H4 (cell line): ENCODE measurements around the gene CLDND1. TPM values are rescaled to one million over a fixed set of nuclear protein-coding genes. Genes with fewer than 3 reads are reported as not detected.

ENCODE experiments used
- DNase-seq: peaks from one replicate; pipeline ENCODE4 v3.0.0-alpha.2; 2015; ENCODE audit warnings: low spot score
- total RNA-seq: library from RNA; depleted of rRNA; stranded (reverse); fragments of >200 nt; shearing (Covaris generic); gene quantifications from 2 replicates; pipeline ENCODE4 v1.2.3, GENCODE V29; 2014

The CLDND1 gene
- total RNA-seq, 1 experiment from 2014 or later, result 200 TPM

DNA sequence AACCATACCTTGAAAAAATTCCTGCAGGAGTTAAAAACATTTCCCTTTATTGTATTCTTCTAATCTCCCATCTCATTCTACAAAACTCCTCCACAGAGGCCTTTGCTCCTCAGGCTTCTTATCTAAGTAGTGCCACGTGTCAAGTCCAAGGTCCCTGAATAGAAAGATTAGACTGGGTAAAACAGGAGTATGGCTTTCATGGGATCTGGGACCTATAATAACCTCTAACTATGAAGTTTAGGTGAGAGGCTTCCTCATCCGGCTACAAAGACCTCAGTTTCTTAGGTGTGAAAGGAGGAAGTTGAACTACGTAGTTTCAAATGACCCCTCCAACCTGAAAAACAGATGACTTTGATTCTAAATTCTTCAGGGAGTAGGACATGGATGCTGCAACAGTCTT lies 29.1 kb upstream of the CLDND1 start:
- no peak for DNase-seq

DNA sequence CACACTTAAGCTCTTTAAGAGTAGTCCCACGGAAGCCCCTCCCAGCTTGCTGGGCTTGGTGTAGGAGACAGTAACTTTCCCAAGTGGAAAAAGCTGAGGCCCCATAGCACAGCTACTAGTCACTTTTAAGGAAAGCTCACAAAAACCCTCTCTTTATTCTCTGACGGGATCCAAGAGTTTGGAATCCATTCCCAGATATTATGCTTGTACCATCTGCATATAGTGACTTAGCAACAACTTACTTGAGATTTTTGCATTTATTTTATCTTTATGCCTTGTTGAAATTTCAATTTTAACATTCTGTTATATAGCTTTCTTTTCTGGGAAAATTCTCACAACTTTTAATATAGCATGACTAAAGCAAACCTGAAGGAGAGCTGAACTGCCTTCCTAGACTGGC lies 28.5 kb upstream of the CLDND1 start:
- DNase-seq, result no peak

DNA sequence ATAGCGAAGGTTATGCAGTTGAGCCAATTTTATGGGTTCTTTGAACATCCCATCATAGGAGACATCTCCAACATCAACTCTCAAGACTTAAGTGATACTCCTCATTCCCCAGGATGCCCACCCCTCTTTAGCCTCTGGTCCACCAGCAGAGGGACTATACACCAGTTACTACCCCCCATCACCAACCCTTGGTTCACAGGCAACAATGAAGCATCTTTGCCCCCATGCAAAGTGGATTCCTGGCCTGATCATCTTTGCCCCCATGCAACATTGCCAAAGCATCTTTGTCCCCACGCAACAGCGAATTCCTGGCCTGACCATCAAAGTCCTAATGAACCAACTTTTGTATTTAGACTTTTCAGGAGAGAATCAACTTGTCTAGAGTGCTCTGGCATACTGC lies 28.1 kb upstream of the CLDND1 start:
- DNase-seq, result no peak

DNA sequence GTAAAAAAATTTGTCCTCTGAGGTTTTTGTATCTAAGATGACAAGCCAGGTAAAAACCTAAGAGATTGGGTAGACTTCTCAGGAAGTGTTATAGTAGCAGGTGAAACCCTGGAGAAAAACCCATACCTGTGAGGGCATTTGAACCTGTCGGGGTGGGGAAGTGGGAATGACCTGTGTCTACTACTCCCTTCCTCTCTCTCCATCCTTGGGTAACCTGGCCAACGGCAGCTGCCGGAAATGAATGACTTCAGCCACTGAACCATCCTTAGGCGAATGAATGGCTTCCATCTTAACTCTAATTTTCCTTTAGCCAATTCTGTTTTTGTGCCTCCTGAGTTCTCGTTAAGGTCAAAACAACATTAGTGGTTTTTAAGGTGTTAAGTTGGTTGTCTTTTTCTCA lies 25.8 kb upstream of the CLDND1 start:
- DNase-seq, result no peak

DNA sequence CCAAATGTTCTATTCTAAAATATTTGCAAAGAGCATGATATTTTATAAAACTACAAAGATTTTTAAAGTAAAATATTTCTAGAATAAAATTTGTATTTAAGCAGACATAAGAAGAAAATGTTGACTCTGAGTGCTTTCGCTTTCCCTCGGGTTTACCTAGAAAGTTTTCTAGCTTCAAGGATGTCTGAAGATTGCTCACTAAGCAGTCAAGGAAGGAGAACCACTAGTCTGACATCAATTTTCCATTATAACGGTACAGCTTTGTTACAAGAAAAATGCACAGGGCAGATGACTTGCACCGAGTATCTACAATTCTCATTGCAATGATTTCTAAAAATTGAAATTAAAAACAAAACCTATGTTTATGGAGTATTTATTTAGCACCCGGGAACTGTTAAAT lies 23.2 kb upstream of the CLDND1 start:
- no peak for DNase-seq

DNA sequence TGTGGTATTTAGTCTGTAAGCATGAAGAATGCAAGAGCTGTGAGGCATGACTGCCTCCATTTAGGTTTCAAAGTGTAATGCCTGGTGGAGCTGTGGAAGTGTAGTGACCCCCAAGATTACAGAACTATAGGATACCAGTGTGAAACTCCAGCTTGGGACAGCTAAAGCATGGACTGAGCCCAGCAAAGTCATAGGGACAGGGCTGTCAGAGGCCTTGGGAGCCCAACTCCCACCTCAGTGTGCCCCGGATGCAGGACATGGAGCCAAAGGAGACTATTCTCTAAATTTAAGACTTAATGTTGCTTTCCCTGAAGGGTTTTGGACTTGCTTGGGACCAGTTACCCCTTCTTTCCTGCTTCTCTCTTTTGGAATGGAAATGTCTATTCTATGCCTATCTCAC lies 19.9 kb upstream of the CLDND1 start:
- DNase-seq, result no peak

DNA sequence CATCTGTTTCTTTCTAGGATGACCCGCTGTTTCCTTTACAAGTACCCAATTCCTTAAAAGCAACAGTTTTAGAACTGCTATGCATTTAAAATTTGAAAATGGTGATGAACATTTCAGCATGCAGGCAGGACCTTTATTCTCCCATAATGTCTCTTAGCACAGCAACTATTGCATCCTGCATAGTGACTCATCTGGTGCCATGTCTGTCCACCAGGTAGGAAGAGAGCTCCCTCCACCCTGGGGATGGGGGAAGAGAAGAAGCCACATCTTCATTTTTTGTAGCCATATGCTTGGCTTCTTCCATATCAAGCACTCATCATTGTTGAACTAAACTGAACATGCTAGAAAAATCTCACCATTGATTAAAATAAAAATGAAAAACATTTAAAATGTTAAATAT lies 19.0 kb upstream of the CLDND1 start:
- DNase-seq, result no peak

DNA sequence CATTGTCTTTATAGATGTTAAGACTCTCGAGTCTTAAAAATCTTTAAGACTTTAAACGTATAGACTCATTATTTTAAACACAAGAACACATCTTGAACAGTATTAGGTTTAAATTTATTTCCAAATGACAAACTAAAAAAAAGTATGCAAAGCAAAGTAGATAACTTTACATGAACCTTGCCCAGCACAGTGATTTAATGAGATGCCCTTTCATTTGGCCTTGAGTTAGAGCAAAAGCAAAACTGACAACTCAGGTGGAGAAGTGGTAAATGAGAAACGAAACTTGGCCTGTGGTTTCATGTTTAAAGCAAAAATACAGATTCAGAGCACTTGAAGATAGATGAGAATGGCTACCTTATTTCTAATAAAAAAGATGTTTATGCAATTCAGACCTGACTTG lies 17.6 kb upstream of the CLDND1 start:
- no peak for DNase-seq

DNA sequence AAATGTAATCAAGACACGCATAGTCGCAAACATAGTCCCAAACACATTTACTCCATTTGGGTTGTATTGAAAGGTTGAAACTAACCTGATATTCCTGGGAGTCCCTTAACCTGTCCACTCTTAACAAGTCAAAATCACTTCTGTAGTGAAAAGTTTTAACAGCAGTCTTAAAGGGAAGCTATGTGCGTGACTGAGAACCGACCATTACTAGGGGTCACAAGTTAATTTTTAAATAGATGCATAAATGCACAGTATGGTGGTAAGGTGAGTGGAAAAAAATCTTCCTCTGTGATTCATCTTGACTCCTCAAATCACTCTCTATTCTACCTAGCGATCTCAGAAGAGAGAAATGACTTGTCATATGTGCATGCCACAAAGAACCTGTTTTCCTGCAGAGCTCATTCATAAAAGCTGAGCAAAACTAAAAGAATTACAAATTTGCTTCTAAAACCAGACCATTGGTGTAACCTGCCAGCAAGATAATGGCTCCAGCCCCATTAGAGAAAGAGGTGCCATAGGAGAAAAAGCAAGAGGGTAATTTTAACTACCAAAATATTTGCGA lies 13.8 kb upstream of the CLDND1 start:
- DNase-seq, result no peak

DNA sequence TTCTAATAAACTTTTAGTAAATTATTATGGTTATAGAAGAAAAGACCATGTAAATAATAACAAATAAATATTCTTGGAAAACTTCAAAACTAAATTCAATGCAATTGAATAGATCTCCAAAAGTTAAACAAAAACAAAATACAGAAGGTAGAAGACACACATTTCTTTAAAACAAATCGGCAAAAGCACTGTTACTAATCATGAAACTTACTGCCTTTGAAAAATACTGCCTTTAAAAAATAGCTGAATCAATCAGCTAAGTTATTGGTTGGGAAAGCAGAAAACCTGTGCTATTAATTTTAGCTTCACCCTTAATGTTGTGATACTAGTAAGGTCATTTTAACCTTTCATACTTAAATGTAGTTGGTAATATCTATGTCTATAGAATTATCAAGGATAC lies 12.0 kb upstream of the CLDND1 start:
- DNase-seq, result no peak

DNA sequence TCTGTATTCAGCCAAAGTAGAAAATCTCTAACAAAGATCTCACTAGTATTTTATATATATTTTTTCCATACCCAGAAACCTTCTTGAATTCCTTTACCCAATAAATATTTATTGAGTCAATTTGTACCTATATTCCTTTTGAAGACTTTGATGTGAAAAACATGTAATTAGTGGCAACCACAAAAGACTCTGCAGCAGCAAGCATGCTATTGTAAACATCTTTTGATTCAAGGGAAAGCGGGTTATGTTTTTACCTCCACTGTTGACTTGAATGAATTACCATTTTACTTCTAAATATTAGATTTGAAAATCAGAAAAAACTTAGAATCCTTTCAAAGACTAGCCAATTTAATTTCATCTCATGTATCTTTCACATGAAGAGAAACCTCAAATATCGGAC lies 11.5 kb upstream of the CLDND1 start:
- no peak for DNase-seq

DNA sequence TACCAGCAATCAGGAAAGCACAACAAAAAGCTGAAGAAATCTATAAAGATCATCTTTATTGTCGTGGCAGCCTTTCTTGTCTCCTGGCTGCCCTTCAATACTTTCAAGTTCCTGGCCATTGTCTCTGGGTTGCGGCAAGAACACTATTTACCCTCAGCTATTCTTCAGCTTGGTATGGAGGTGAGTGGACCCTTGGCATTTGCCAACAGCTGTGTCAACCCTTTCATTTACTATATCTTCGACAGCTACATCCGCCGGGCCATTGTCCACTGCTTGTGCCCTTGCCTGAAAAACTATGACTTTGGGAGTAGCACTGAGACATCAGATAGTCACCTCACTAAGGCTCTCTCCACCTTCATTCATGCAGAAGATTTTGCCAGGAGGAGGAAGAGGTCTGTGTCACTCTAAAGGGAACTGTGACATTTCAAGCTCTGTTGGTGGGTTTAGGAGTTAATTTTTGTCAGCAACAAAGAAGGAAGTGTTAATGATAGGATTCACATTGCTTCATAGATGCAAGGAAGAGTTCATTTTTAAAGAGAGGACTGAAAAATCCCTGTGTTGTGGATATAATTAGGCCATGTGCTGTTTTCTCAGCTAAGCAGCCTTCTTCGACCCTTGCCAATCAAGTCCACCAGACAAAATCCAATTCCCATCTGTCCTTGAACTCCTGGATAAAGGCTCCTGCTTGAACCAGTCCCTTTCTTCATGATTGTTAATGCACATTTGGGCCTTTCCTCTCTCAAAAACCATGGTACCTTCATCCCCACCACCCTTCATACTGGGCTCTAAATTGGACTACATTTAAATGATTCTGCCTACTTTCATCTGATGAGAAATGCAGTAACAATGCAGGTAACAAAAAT lies 10.2 kb upstream of the CLDND1 start:
- DNase-seq, result no peak

DNA sequence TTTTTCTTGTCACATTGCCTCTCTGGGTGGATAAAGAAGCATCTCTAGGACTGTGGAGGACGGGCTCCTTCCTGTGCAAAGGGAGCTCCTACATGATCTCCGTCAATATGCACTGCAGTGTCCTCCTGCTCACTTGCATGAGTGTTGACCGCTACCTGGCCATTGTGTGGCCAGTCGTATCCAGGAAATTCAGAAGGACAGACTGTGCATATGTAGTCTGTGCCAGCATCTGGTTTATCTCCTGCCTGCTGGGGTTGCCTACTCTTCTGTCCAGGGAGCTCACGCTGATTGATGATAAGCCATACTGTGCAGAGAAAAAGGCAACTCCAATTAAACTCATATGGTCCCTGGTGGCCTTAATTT lies 9.6 kb upstream of the CLDND1 start:
- DNase-seq, result no peak

DNA sequence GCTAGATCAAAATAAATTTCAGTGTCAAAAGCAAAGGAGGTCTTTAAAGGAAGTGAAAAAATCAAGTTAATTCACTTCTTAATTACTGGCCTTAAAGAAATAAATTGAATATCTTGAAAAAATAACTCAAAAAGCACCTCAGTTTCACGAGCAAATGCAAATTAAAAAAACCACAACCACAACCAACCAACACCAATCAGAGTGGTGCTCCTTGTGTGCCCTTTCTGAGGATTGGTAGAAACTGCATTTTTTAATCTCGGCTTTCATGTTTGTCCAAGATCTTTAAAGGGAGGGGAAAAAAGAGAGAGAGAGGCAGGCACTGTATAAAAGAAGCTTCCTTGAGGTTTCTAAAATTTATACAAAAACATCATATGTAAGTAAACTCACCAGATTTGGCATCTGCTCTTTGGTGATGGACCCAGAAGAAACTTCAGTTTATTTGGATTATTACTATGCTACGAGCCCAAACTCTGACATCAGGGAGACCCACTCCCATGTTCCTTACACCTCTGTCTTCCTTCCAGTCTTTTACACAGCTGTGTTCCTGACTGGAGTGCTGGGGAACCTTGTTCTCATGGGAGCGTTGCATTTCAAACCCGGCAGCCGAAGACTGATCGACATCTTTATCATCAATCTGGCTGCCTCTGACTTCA lies 9.0 kb upstream of the CLDND1 start, which contains the start of gene GPR15:
Gene GPR15 (plus strand): TSS at position 357 of the 653 bp plus-strand sequence. CDS start 56 bp downstream, at position 413.
- no peak for DNase-seq

DNA sequence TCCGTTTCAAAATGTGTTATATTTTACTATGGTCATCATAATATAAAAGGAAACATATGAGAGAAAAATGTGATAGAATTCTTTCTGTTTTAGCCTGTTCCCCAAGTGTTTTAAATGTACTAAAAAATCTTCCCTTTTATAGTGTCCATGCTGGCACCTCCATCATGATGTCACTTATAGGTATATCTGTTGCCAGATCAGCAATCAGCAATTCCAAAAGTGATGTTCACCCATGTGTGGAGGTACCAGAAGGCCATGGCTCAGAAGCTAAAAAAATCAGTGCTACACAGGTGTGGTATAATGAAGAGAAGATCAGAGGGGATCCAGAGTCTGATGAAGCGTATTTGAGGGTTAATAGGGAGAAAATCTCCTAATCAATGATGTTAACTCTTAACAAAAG lies 8.0 kb upstream of the CLDND1 start:
- no peak for DNase-seq

DNA sequence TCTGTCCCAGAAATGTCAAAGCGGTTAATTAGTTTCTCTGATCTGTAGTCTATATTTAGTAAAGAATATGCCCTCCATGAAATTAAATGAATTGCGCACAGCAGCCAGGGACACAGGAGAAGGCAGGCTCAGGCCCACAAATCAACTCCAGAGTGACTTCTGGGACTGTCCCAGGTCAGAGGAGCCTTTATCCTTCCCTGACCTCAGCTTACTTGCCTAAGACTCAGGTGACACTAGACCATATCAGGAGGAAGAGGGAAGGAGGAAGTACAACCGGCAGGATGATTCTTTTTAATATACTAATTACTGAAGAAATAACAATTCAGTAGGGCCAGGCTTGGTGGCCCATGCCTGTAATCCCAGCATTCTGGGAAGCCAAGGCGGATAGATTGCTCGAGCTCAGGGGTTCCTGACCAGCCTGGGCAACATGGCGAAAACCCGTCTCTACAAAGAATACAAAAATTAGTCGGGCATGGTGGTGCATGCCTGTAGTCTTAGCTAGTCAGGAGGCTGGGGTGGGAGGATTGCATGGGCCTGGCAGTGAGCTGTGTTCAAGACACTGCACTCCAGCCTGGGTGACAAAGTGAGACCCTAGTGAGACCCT lies 7.3 kb upstream of the CLDND1 start:
- DNase-seq, result no peak

DNA sequence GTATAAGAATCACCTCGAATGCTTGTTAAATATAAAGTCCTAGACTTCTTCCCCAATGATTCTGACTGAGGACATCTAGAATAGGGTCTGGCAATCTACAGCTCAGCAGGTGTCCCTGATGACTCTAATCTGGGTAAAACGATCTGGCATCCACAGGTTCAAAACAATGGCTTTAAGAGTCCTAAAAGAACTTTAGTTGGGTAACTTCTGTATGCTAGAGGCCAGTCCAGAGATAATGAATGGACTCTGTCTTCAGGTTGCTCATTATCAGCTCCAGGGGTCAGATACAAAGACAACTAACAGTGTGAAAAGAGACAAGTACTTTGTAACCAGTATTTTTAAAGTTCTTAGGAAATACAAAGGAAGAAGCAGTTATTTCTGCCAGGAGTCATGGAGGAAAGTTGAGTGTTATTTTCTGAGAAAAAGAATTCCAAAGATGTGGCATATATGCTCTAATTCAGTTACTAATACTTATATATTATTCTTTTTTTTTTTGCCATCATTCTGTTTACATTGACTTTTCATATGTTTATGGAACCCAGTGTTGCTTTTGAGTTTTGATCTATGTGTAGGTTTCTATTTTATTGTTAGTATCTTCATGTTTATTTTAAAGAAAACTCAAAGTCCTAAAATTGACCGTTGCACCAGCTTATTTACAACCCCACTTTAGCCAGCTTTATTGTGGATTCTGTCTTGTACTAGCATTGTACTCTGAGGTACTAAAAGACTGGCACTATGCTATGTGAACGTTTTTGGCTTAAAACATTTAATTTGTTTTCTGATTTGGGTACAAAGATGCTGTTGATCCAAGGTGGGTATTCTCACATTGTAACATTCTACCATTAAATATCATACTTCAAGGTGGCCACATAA lies 6.0 kb upstream of the CLDND1 start:
- DNase-seq, result no peak

DNA sequence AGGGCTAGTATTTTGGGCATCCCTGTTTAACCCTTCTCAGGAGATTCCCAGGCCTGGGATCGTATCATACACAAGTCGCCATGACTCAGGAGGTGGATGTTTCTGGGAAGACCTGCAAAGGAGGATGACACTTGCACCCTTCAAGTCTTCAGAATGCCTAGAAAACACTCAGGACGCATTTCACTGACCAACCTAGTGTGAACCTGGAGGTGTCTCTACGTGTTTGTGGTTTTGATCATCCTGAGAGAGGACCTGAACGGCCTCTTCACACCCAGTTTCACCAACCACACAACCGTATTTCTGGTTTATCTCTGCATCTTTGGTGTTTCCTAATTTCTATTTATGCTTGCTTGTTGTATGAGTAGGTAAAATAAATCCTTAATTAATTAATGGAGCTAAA lies 2.8 kb upstream of the CLDND1 start:
- no peak for DNase-seq

DNA sequence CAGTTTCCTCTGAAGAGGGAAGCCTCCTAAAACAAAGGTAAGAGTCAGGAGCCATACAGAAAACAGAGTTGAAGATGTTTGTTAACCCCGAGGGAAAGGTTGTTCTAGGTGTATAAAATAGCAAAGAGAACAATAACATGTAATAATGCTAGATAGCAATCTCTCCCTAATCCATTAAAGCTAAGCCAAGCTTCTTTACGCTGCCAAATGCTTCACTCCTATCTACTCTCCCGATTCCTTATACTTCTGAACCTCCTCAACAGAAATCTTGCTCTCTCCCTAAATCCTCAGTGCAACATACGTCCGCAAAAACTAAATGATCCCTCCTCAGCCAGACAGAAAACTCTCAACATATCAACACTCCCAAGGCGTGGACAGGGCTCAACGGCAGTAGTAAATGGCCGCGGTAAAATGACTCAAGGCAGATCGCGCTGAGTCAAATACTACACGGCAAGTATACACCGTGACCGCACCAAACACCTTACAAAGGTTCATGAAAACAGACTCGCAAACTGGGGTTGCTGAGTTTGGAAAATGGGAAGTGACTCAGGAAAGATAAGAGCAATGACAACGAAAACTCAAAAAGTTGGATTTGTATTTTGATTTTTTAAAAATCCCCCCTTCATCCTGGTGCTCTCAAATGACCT lies 682 bp downstream of the CLDND1 start:
- DNase-seq, result peak; percentile 64

DNA sequence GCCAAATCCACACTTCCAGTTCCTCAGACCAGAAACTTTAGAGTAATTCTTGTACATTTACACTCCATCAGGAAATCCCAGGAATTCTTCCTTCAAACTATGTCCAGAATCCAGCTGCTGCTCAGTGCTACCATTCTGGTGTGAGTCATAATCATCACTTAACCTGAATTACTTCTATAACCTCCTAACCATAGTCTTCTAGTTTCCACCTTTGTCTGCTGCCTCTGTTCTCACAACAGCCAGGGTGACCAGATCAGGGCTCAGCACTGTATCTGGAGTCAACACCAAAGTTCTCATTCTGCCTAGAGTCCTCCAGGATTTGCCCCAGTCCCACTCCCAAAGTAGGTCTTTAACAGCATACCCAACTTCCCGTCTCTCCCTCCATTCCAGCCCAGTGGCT lies 3.4 kb downstream of the CLDND1 start:
- DNase-seq, result no peak

DNA sequence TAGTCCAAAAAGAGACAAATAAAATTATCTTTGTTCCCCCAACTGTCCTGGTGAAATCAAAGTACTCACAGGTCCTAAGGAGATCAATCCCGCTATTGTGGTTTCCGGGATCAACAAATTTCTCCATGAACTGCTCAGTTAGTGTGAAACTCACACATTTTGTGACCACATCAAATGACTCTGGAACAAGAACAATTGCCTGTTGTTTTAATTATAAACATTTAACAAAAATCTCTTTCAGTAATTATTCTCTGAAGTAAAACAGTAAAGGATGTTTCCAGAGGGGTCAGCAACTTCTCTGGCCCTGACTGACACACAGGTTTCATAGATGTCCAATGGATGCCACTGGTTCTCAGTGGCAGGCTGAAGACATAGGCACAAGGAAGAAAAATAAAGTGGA lies 3.9 kb downstream of the CLDND1 start:
- DNase-seq, result no peak
